ENCODE results near the gene DIDO1.

- TF ChIP-seq CTCF (IDR thresholded peaks at IDR 0.05) (no peak), POLR2A (IDR thresholded peaks at IDR 0.05) (no peak)
Observed at GRCh38 chr20:62884556-62884955, 41.7 kb downstream of the DIDO1 start.
